ENCODE data around the gene ING5. TPM values are rescaled to one million over a fixed set of nuclear protein-coding genes. Genes with fewer than 3 reads are reported as not detected.

ING5 gene
- polyA plus RNA-seq, 3 donors: 6.5 to 29.5 (median 6.6) TPM

- Histone ChIP-seq H3K4me2 (replicated peaks; ENCODE audit: extremely low read depth, low read length, poor library complexity, severe bottlenecking) (no peak within 1 kb of the TSS), H3K27ac (ENCODE audit: low read depth in 1 of 2, low read length in 2 of 2) (no peak within 1 kb of the TSS), H3K4me1 (ENCODE audit: control insufficient read depth in 1 of 2, insufficient read depth in 2 of 2, low read length in 2 of 2) (no peaks in the 10 kb centered on the region), H4K20me1 (ENCODE audit: insufficient read depth, low read length) (no peaks in the 10 kb centered on the region), H3K79me2 (ENCODE audit: insufficient read depth, low read length) (no peaks in the 10 kb centered on the region), H3K9ac (ENCODE audit: insufficient read depth, low read length, poor library complexity, severe bottlenecking) (no peak within 1 kb of the TSS), H3K9me3 (replicated peaks in 1 of 2; ENCODE audit: control insufficient read depth in 1 of 2, insufficient read depth in 1 of 2, low read length in 2 of 2) (no peaks in the 10 kb centered on the region), H3K4me3 (replicated peaks in 1 of 3; ENCODE audit: low read depth in 2 of 3, low read length in 3 of 3) (no peak within 1 kb of the TSS), H2AFZ (ENCODE audit: insufficient read depth, low read depth, low read length, poor library complexity, severe bottlenecking) (no peak within 1 kb of the TSS), H3K27me3 (ENCODE audit: control insufficient read depth in 2 of 2, insufficient read depth in 2 of 2, low read length in 2 of 2) (no peaks in the 10 kb centered on the region), H3K36me3 (replicated peaks in 1 of 2; ENCODE audit: control insufficient read depth in 1 of 2, insufficient read depth in 2 of 2, low read length in 2 of 2) (no peaks in the 10 kb centered on the region)
- Mint-ChIP-seq H3K36me3 (no peaks in the 10 kb centered on the region), H3K27ac (peak within 1 kb of the TSS in 2 of 7 donors; percentile 24 to 75), H3K27me3 (ENCODE audit: low read depth in 3 of 3) (peaks cover 7 to 21% (median 8%) of the 10 kb centered on the region in 3 donors), H3K4me3 (no peak within 1 kb of the TSS), H3K4me1 (peaks cover 5% of the 10 kb centered on the region), H3K9me3 (peaks cover 0 to 10% (median 3%) of the 10 kb centered on the region in 7 donors)
- intact Hi-C loops (cut with micrococcal nuclease): no loop called here
- 93% methylated on average over 20 of the region's 27 CpGs for WGBS (ENCODE audit: insufficient coverage)
- DNase-seq: peak in 1 of 3 donors; percentile 2
- TF ChIP-seq CTCF (IDR thresholded peaks at IDR 0.05): no peak
These were observed 74.7 kb downstream of the ING5 start, which contains the start of gene GAL3ST2 for GRCh38 chr2:241776336-241777169. Gene GAL3ST2 (plus strand): TSS chr2:241776822. CDS start chr2:241776956, 134 bp downstream.

GRCh38 chr2:241777170-241777685 is 75.4 kb downstream of the ING5 start:
- H3K4me3 ChIP-seq (replicated peaks in 1 of 3; ENCODE audit: low read depth in 2 of 3, low read length in 3 of 3): no peak overlapping the region
- DNase-seq: no peak
- Mint-ChIP-seq H3K4me1 (peaks cover under 1% of the 10 kb centered on the region), H3K4me3 (no peak overlapping the region), H3K27me3 (ENCODE audit: low read depth in 3 of 3) (peaks cover 7 to 17% (median 8%) of the 10 kb centered on the region in 3 donors), H3K27ac (peak overlapping the region in 2 of 7 donors; percentile 24 to 75), H3K36me3 (no peaks in the 10 kb centered on the region), H3K9me3 (peaks cover 0 to 10% (median 3%) of the 10 kb centered on the region in 7 donors)
- no peak overlapping the region for H2AFZ ChIP-seq (ENCODE audit: insufficient read depth, low read depth, low read length, poor library complexity, severe bottlenecking)
- no peak overlapping the region for H3K27ac ChIP-seq (ENCODE audit: low read depth in 1 of 2, low read length in 2 of 2)
- no peak for TF ChIP-seq CTCF (IDR thresholded peaks at IDR 0.05)
- 94% methylated on average over 20 of the region's 22 CpGs for WGBS (ENCODE audit: insufficient coverage)
- H3K9ac ChIP-seq (ENCODE audit: insufficient read depth, low read length, poor library complexity, severe bottlenecking): no peak overlapping the region
- H3K4me1 ChIP-seq (ENCODE audit: control insufficient read depth in 1 of 2, insufficient read depth in 2 of 2, low read length in 2 of 2): no peaks in the 10 kb centered on the region
- H4K20me1 ChIP-seq (ENCODE audit: insufficient read depth, low read length): no peaks in the 10 kb centered on the region
- no peaks in the 10 kb centered on the region for H3K9me3 ChIP-seq (replicated peaks in 1 of 2; ENCODE audit: control insufficient read depth in 1 of 2, insufficient read depth in 1 of 2, low read length in 2 of 2)
- no peaks in the 10 kb centered on the region for H3K79me2 ChIP-seq (ENCODE audit: insufficient read depth, low read length)
- no peaks in the 10 kb centered on the region for H3K36me3 ChIP-seq (replicated peaks in 1 of 2; ENCODE audit: control insufficient read depth in 1 of 2, insufficient read depth in 2 of 2, low read length in 2 of 2)
- H3K4me2 ChIP-seq (replicated peaks; ENCODE audit: extremely low read depth, low read length, poor library complexity, severe bottlenecking): no peak overlapping the region
- intact Hi-C loops (cut with micrococcal nuclease): no loop called here
- no peaks in the 10 kb centered on the region for H3K27me3 ChIP-seq (ENCODE audit: control insufficient read depth in 2 of 2, insufficient read depth in 2 of 2, low read length in 2 of 2)
